SK-N-MC (cell line): ENCODE measurements around the gene POLDIP3.
A peak's percentile ranks its signal among the peaks of the same experiment; 100 is the strongest.

Experiments
- DNase-seq: peaks from one replicate; pipeline ENCODE4 v3.0.0-alpha.2; 2011; ENCODE audit warnings: low read depth, low spot score
- H3K27ac ChIP-seq: fragments of 200-600 bp; sonication (generic); 2 replicates; pipeline ENCODE4 v1.5.1; 2016; ENCODE audit warnings: mixed run types
- H3K36me3 ChIP-seq: fragments of 200-600 bp; sonication (generic); 2 replicates; pipeline ENCODE4 v1.6.1; 2017; ENCODE audit warnings: antibody characterized with exemption, low read length, mixed read lengths; ENCODE audit not compliant: insufficient read depth
- H3K4me3 ChIP-seq: fragments of 200-600 bp; sonication (generic); 2 replicates; pipeline ENCODE4 v1.5.1; 2016
- H3K9ac ChIP-seq: fragments of 200-600 bp; sonication (generic); 2 replicates; pipeline ENCODE4 v1.8.0; 2017; ENCODE audit warnings: mixed run types, mixed read lengths; ENCODE audit not compliant: insufficient read length
- H3K9me3 ChIP-seq: fragments of 200-600 bp; sonication (generic); 2 replicates; pipeline ENCODE4 v1.6.1; 2017; ENCODE audit warnings: low read depth, mild to moderate bottlenecking, antibody characterized with exemption, low read length, moderate library complexity, mixed read lengths
- EZH2 ChIP-seq: fragments of 200-600 bp; sonication (generic); IDR thresholded peaks from one replicate; pipeline ENCODE4 v1.6.1; 2017; ENCODE audit warnings: antibody characterized with exemption
- FOXP2 ChIP-seq: optimal IDR thresholded peaks from 2 replicates; pipeline ENCODE3; 2011; ENCODE audit warnings: mild to moderate bottlenecking, moderate library complexity; ENCODE audit not compliant: insufficient read depth; ENCODE audit errors: extremely low read length, control extremely low read depth
- POLR2AphosphoS5 ChIP-seq: IDR thresholded peaks from 2 replicates; pipeline ENCODE4 v1.6.1; 2012; ENCODE audit warnings: mild to moderate bottlenecking, low read depth, low read length, borderline replicate concordance

Gene POLDIP3

GRCh38 chr22:42624551-42625106 is 9.9 kb upstream of the POLDIP3 start:
- H3K27ac ChIP-seq = no peak overlapping the region

GRCh38 chr22:42623756-42624441 is 9.2 kb upstream of the POLDIP3 start:
- no peak overlapping the region for H3K4me3 ChIP-seq
- peak overlapping the region; percentile 36; the same call in 1 of the 2 replicates for H3K27ac ChIP-seq
- no peak overlapping the region for H3K9ac ChIP-seq
- no peak for DNase-seq
- H3K9me3 ChIP-seq = no peaks in the 10 kb centered on the region
- TF ChIP-seq FOXP2 = no peak
- H3K36me3 ChIP-seq = peaks cover 16% of the 10 kb centered on the region; the same call in 1 of the 2 replicates

More at GRCh38 chr22:42624551-42625106, 9.9 kb upstream of the POLDIP3 start:
- TF ChIP-seq FOXP2 (no peak), POLR2AphosphoS5 (no peak), EZH2 (no peak)
- no peaks in the 10 kb centered on the region for H3K9me3 ChIP-seq
- no peak overlapping the region for H3K4me3 ChIP-seq
- no peak for DNase-seq
- no peak overlapping the region for H3K9ac ChIP-seq
- peaks cover 16% of the 10 kb centered on the region; the same call in 1 of the 2 replicates for H3K36me3 ChIP-seq

- Histone ChIP-seq H3K9me3 (no peaks in the 10 kb centered on the region), H3K4me3 (no peak overlapping the region), H3K27ac (no peak overlapping the region), H3K36me3 (peaks cover 15% of the 10 kb centered on the region; the same call in 1 of the 2 replicates), H3K9ac (no peak overlapping the region)
- no peak for TF ChIP-seq POLR2AphosphoS5
- no peak for TF ChIP-seq FOXP2
- no peak for TF ChIP-seq EZH2
- no peak for DNase-seq
These were observed 8.6 kb upstream of the POLDIP3 start for GRCh38 chr22:42623301-42623751.

GRCh38 chr22:42622061-42622710 is 7.5 kb upstream of the POLDIP3 start:
- H3K9ac ChIP-seq = no peak overlapping the region
- no peak overlapping the region for H3K4me3 ChIP-seq
- no peak for DNase-seq
- peaks cover 7% of the 10 kb centered on the region; the same call in 1 of the 2 replicates for H3K36me3 ChIP-seq
- no peaks in the 10 kb centered on the region for H3K9me3 ChIP-seq
- no peak overlapping the region for H3K27ac ChIP-seq
- TF ChIP-seq FOXP2 (no peak), EZH2 (no peak), POLR2AphosphoS5 (no peak)

GRCh38 chr22:42621505-42622002 is 6.9 kb upstream of the POLDIP3 start:
- H3K4me3 ChIP-seq = no peak overlapping the region
- TF ChIP-seq POLR2AphosphoS5 (no peak), FOXP2 (no peak), EZH2 (no peak)
- H3K27ac ChIP-seq = no peak overlapping the region
- DNase-seq = no peak
- H3K9ac ChIP-seq = no peak overlapping the region
- no peaks in the 10 kb centered on the region for H3K9me3 ChIP-seq
- H3K36me3 ChIP-seq = peaks cover 3% of the 10 kb centered on the region; the same call in 1 of the 2 replicates

GRCh38 chr22:42620084-42620483 is 5.4 kb upstream of the POLDIP3 start:
- TF ChIP-seq POLR2AphosphoS5 = no peak
- Histone ChIP-seq H3K4me3 (no peak overlapping the region), H3K27ac (no peak overlapping the region), H3K9ac (no peak overlapping the region), H3K9me3 (no peaks in the 10 kb centered on the region), H3K36me3 (no peaks in the 10 kb centered on the region; the same call in 1 of the 2 replicates)
- no peak for DNase-seq

GRCh38 chr22:42619261-42620063 is 4.8 kb upstream of the POLDIP3 start:
- TF ChIP-seq FOXP2 (no peak), EZH2 (no peak), POLR2AphosphoS5 (no peak)
- Histone ChIP-seq H3K27ac (no peak overlapping the region), H3K36me3 (no peaks in the 10 kb centered on the region; the same call in 1 of the 2 replicates), H3K4me3 (no peak overlapping the region), H3K9ac (no peak overlapping the region), H3K9me3 (no peaks in the 10 kb centered on the region)
- no peak for DNase-seq
